ENCODE data around the gene CST7.

DNA sequence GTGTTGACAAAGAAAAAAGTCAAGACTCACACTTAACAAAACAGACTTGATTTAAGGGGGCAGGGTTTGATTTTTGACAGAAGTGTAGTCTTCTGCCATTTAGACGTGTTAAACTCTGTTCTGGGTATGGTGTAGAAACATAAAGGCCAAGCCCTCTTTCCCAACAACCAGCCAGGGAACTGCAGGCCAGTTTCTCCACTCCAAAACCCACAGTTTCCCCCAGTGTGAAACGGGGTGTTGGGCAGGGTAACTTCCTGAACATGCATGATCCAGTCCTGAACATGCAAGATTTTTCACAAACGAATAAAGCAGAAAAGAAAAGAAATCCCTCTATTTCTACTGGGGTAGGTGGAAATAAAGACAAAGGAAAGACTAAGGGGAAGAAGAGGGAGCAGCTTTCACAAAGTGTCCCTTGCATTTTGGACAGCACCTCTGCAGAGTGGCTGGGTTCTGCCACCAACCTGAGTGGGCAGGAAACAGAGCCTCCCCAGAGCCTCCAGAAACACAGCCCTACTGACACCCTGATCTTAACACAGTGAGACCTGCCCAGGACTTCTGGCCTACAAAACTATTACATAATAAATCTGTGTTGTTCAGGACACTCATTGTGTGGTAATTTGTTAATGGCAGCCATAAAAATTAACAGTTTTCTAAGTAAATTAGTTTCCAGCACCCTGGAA is 36.0 kb downstream of the CST7 start:
- no peak for TF ChIP-seq EZH2phosphoT487 (IDR thresholded peaks at IDR 0.05; ENCODE audit: borderline replicate concordance, low read length)
- TF ChIP-seq, protein P1, sequence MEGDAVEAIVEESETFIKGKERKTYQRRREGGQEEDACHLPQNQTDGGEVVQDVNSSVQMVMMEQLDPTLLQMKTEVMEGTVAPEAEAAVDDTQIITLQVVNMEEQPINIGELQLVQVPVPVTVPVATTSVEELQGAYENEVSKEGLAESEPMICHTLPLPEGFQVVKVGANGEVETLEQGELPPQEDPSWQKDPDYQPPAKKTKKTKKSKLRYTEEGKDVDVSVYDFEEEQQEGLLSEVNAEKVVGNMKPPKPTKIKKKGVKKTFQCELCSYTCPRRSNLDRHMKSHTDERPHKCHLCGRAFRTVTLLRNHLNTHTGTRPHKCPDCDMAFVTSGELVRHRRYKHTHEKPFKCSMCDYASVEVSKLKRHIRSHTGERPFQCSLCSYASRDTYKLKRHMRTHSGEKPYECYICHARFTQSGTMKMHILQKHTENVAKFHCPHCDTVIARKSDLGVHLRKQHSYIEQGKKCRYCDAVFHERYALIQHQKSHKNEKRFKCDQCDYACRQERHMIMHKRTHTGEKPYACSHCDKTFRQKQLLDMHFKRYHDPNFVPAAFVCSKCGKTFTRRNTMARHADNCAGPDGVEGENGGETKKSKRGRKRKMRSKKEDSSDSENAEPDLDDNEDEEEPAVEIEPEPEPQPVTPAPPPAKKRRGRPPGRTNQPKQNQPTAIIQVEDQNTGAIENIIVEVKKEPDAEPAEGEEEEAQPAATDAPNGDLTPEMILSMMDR (conservative IDR thresholded peaks at IDR 0.05; ENCODE audit: low read depth, low read length), result no peak
